ENCODE measurements around the gene ZNF3.
A peak's percentile ranks its signal among the peaks of the same experiment; 100 is the strongest.

The ZNF3 gene

GRCh38 chr7:100059251-100059739 lies 22.2 kb downstream of the ZNF3 start:
- Histone ChIP-seq H3K4me3 (ENCODE audit: control insufficient read depth in 1 of 7, extremely low read depth in 1 of 7, insufficient read depth in 4 of 7, low read depth in 2 of 7, low read length in 6 of 7) (no peak overlapping the region), H3K27me3 (replicated peaks in 2 of 5; ENCODE audit: control insufficient read depth in 4 of 5, insufficient read depth in 5 of 5, low read length in 4 of 5) (no peaks in the 10 kb centered on the region), H3K36me3 (ENCODE audit: control insufficient read depth in 4 of 4, insufficient read depth in 4 of 4, low read length in 3 of 4) (peaks cover 17 to 59% (median 38%) of the 10 kb centered on the region in 4 experiments), H3K27ac (ENCODE audit: insufficient read depth in 1 of 2, low read depth in 1 of 2, low read length in 2 of 2, poor library complexity in 1 of 2, severe bottlenecking in 2 of 2) (no peak overlapping the region), H3K4me1 (ENCODE audit: control extremely low read depth in 1 of 4, control insufficient read depth in 4 of 4, insufficient read depth in 4 of 4, low read length in 3 of 4) (no peaks in the 10 kb centered on the region), H3K9me3 (ENCODE audit: control extremely low read depth in 1 of 5, control insufficient read depth in 4 of 5, insufficient read depth in 2 of 5, low read depth in 1 of 5, low read length in 4 of 5) (no peaks in the 10 kb centered on the region)
- CTCF ChIA-PET: interaction anchor here (0.8 to 17.5 kb wide), 6 partner anchors 12 to 151 kb away, joined by 3 to 258 read pairs (median 4); no protein-coding TSS in a partner anchor
- DNase-seq: peak in 1 of 3 donors; percentile 36
- POLR2A ChIA-PET: no interaction called here
- 94% methylated on average over 4 of the region's 5 CpGs for WGBS (ENCODE audit: insufficient coverage)

- CTCF ChIA-PET: interaction anchor here (1.0 to 17.5 kb wide), 2 partner anchors 55 to 64 kb away, joined by 4 to 258 read pairs; no protein-coding TSS in a partner anchor
- WGBS (ENCODE audit: insufficient coverage): 100% methylated on average over 10 of the region's 10 CpGs
Observed at GRCh38 chr7:100057006-100057405, 24.5 kb downstream of the ZNF3 start.

GRCh38 chr7:100053215-100053614 lies 28.3 kb downstream of the ZNF3 start:
- Histone ChIP-seq H3K4me1 (ENCODE audit: control extremely low read depth in 1 of 4, control insufficient read depth in 4 of 4, insufficient read depth in 4 of 4, low read length in 3 of 4) (peaks cover 0 to 16% (median 13%) of the 10 kb centered on the region in 4 experiments), H3K4me3 (ENCODE audit: control insufficient read depth in 1 of 7, extremely low read depth in 1 of 7, insufficient read depth in 4 of 7, low read depth in 2 of 7, low read length in 6 of 7) (no peak overlapping the region), H3K27me3 (replicated peaks in 2 of 5; ENCODE audit: control insufficient read depth in 4 of 5, insufficient read depth in 5 of 5, low read length in 4 of 5) (no peaks in the 10 kb centered on the region), H3K27ac (ENCODE audit: insufficient read depth in 1 of 2, low read depth in 1 of 2, low read length in 2 of 2, poor library complexity in 1 of 2, severe bottlenecking in 2 of 2) (no peak overlapping the region), H3K9me3 (ENCODE audit: control extremely low read depth in 1 of 5, control insufficient read depth in 4 of 5, insufficient read depth in 2 of 5, low read depth in 1 of 5, low read length in 4 of 5) (no peaks in the 10 kb centered on the region), H3K36me3 (ENCODE audit: control insufficient read depth in 4 of 4, insufficient read depth in 4 of 4, low read length in 3 of 4) (peaks cover 6 to 17% (median 16%) of the 10 kb centered on the region in 4 experiments)
- CTCF ChIA-PET: interaction anchor here (0.6 to 17.5 kb wide), 20 partner anchors 8 to 498 kb away, joined by 3 to 258 read pairs (median 6); partner anchors contain the start of gene GJC3
- POLR2A ChIA-PET: interaction anchor here (0.6 to 1.2 kb wide), 4 partner anchors 22 to 59 kb away, joined by 3 to 8 read pairs (median 4); no protein-coding TSS in a partner anchor
- DNase-seq: peak; percentile 85 to 92 (median 91)
- 67% methylated on average over 2 of the region's 3 CpGs for WGBS (ENCODE audit: insufficient coverage)

More at GRCh38 chr7:100057006-100057405, 24.5 kb downstream of the ZNF3 start:
- POLR2A ChIA-PET: no interaction called here
- Histone ChIP-seq H3K27ac (ENCODE audit: insufficient read depth in 1 of 2, low read depth in 1 of 2, low read length in 2 of 2, poor library complexity in 1 of 2, severe bottlenecking in 2 of 2) (no peak overlapping the region), H3K4me1 (ENCODE audit: control extremely low read depth in 1 of 4, control insufficient read depth in 4 of 4, insufficient read depth in 4 of 4, low read length in 3 of 4) (no peaks in the 10 kb centered on the region), H3K9me3 (ENCODE audit: control extremely low read depth in 1 of 5, control insufficient read depth in 4 of 5, insufficient read depth in 2 of 5, low read depth in 1 of 5, low read length in 4 of 5) (no peaks in the 10 kb centered on the region), H3K36me3 (ENCODE audit: control insufficient read depth in 4 of 4, insufficient read depth in 4 of 4, low read length in 3 of 4) (peaks cover 14 to 44% (median 29%) of the 10 kb centered on the region in 4 experiments), H3K4me3 (ENCODE audit: control insufficient read depth in 1 of 7, extremely low read depth in 1 of 7, insufficient read depth in 4 of 7, low read depth in 2 of 7, low read length in 6 of 7) (no peak overlapping the region), H3K27me3 (replicated peaks in 2 of 5; ENCODE audit: control insufficient read depth in 4 of 5, insufficient read depth in 5 of 5, low read length in 4 of 5) (no peaks in the 10 kb centered on the region)
- no peak for DNase-seq

- H3K4me1 ChIP-seq (ENCODE audit: control extremely low read depth in 1 of 4, control insufficient read depth in 4 of 4, insufficient read depth in 4 of 4, low read length in 3 of 4): peaks cover 0 to 16% (median 13%) of the 10 kb centered on the region in 4 experiments
- DNase-seq: no peak
- H3K36me3 ChIP-seq (ENCODE audit: control insufficient read depth in 4 of 4, insufficient read depth in 4 of 4, low read length in 3 of 4): peaks cover 0 to 8% (median 1%) of the 10 kb centered on the region in 4 experiments
- H3K9me3 ChIP-seq (ENCODE audit: control extremely low read depth in 1 of 5, control insufficient read depth in 4 of 5, insufficient read depth in 2 of 5, low read depth in 1 of 5, low read length in 4 of 5): no peaks in the 10 kb centered on the region
- ChIA-PET CTCF (interaction anchor here (0.8 to 17.5 kb wide), 21 partner anchors 9 to 137 kb away, joined by 3 to 258 read pairs (median 5); partner anchors contain the start of genes GJC3 and TRIM4), POLR2A (interaction anchor here (0.6 kb wide), 1 partner anchor 58 kb away, joined by 3 read pairs; no protein-coding TSS in a partner anchor)
- H3K27ac ChIP-seq (ENCODE audit: insufficient read depth in 1 of 2, low read depth in 1 of 2, low read length in 2 of 2, poor library complexity in 1 of 2, severe bottlenecking in 2 of 2): no peak overlapping the region
- H3K4me3 ChIP-seq (ENCODE audit: control insufficient read depth in 1 of 7, extremely low read depth in 1 of 7, insufficient read depth in 4 of 7, low read depth in 2 of 7, low read length in 6 of 7): no peak overlapping the region
- 88% methylated on average over 1 of the region's 3 CpGs for WGBS (ENCODE audit: insufficient coverage)
- H3K27me3 ChIP-seq (replicated peaks in 2 of 5; ENCODE audit: control insufficient read depth in 4 of 5, insufficient read depth in 5 of 5, low read length in 4 of 5): no peaks in the 10 kb centered on the region
Observed at GRCh38 chr7:100051611-100052010, 29.9 kb downstream of the ZNF3 start.

- ChIA-PET CTCF (interaction anchor here (1.2 to 17.5 kb wide), 8 partner anchors 15 to 71 kb away, joined by 3 to 258 read pairs (median 4); partner anchors contain the start of gene ZNF3), POLR2A (interaction anchor here (0.6 to 1.3 kb wide), 4 partner anchors 31 to 52 kb away, joined by 3 to 6 read pairs (median 4); partner anchors contain the start of gene ZKSCAN1)
- Histone ChIP-seq H3K4me3 (ENCODE audit: control insufficient read depth in 1 of 7, extremely low read depth in 1 of 7, insufficient read depth in 4 of 7, low read depth in 2 of 7, low read length in 6 of 7) (peak within 1 kb of the TSS; percentile 82 to 98 (median 93)), H3K27me3 (replicated peaks in 2 of 5; ENCODE audit: control insufficient read depth in 4 of 5, insufficient read depth in 5 of 5, low read length in 4 of 5) (no peaks in the 10 kb centered on the region), H3K36me3 (ENCODE audit: control insufficient read depth in 4 of 4, insufficient read depth in 4 of 4, low read length in 3 of 4) (peaks cover 0 to 4% (median under 1%) of the 10 kb centered on the region in 4 experiments), H3K9me3 (ENCODE audit: control extremely low read depth in 1 of 5, control insufficient read depth in 4 of 5, insufficient read depth in 2 of 5, low read depth in 1 of 5, low read length in 4 of 5) (no peaks in the 10 kb centered on the region), H3K4me1 (ENCODE audit: control extremely low read depth in 1 of 4, control insufficient read depth in 4 of 4, insufficient read depth in 4 of 4, low read length in 3 of 4) (peaks cover 0 to 20% (median 15%) of the 10 kb centered on the region in 4 experiments), H3K27ac (ENCODE audit: insufficient read depth in 1 of 2, low read depth in 1 of 2, low read length in 2 of 2, poor library complexity in 1 of 2, severe bottlenecking in 2 of 2) (peak within 1 kb of the TSS; percentile 82 to 94)
- peak; percentile 85 to 89 (median 86) for DNase-seq
- 2% methylated on average over 35 of the region's 47 CpGs for WGBS (ENCODE audit: insufficient coverage)
Observed at GRCh38 chr7:100049441-100050291, 31.9 kb downstream of the ZNF3 start, which contains the start of gene ZSCAN21. ZSCAN21 (plus strand) TSS chr7:100049774; CDS start chr7:100057007, 7,233 bp downstream.

- H3K27ac ChIP-seq (ENCODE audit: insufficient read depth in 1 of 2, low read depth in 1 of 2, low read length in 2 of 2, poor library complexity in 1 of 2, severe bottlenecking in 2 of 2): no peak overlapping the region
- H3K27me3 ChIP-seq (replicated peaks in 2 of 5; ENCODE audit: control insufficient read depth in 4 of 5, insufficient read depth in 5 of 5, low read length in 4 of 5): no peaks in the 10 kb centered on the region
- 95% methylated on average over 4 of the region's 4 CpGs for WGBS (ENCODE audit: insufficient coverage)
- CTCF ChIA-PET: interaction anchor here (1.3 to 17.5 kb wide), 4 partner anchors 16 to 56 kb away, joined by 3 to 258 read pairs (median 4); partner anchors contain the start of gene ZNF3
- DNase-seq: no peak
- H3K36me3 ChIP-seq (ENCODE audit: control insufficient read depth in 4 of 4, insufficient read depth in 4 of 4, low read length in 3 of 4): peaks cover 0 to 4% (median under 1%) of the 10 kb centered on the region in 4 experiments
- peaks cover 0 to 29% (median 19%) of the 10 kb centered on the region in 4 experiments for H3K4me1 ChIP-seq (ENCODE audit: control extremely low read depth in 1 of 4, control insufficient read depth in 4 of 4, insufficient read depth in 4 of 4, low read length in 3 of 4)
- no peak overlapping the region for H3K4me3 ChIP-seq (ENCODE audit: control insufficient read depth in 1 of 7, extremely low read depth in 1 of 7, insufficient read depth in 4 of 7, low read depth in 2 of 7, low read length in 6 of 7)
- H3K9me3 ChIP-seq (ENCODE audit: control extremely low read depth in 1 of 5, control insufficient read depth in 4 of 5, insufficient read depth in 2 of 5, low read depth in 1 of 5, low read length in 4 of 5): no peaks in the 10 kb centered on the region
- POLR2A ChIA-PET: no interaction called here
Observed at GRCh38 chr7:100048680-100049079, 32.8 kb downstream of the ZNF3 start.
